ENCODE measurements around the gene OTOR. TPM values are rescaled to one million over a fixed set of nuclear protein-coding genes. Genes with fewer than 3 reads are reported as not detected.

The OTOR gene
- total RNA-seq, 1 experiment from 2014 or later = not detected

GRCh38 chr20:16785226-16785625, 37.1 kb downstream of the OTOR start:
- Histone ChIP-seq H3K4me2 (ENCODE audit: insufficient read depth, insufficient read length, low read length) (no peak overlapping the region), H2BK5ac (ENCODE audit: insufficient read length, low read length) (no peak overlapping the region), H3K4ac (ENCODE audit: low read depth, low read length) (no peak overlapping the region), H3K4me1 (ENCODE audit: insufficient read depth, low read length) (0 out of 2 replicates have a peak, but pooled peaks cover 5% of the 10 kb centered on the region), H4K91ac (ENCODE audit: insufficient read length, low read depth, low read length) (no peak overlapping the region), H3K18ac (ENCODE audit: insufficient read length, low read depth, low read length) (no peak overlapping the region), H3K9me3 (ENCODE audit: control insufficient read depth, low read depth, low read length) (no peaks in the 10 kb centered on the region), H3K79me2 (ENCODE audit: insufficient read depth, low read length) (no peaks in the 10 kb centered on the region), H4K8ac (replicated peaks; ENCODE audit: insufficient read length, low read depth, low read length) (no peak overlapping the region), H3K56ac (ENCODE audit: insufficient read length, low read depth, low read length) (no peak overlapping the region), H2BK20ac (ENCODE audit: low read depth, low read length, poor library complexity, severe bottlenecking) (no peak overlapping the region), H3K23ac (ENCODE audit: insufficient read length, low read depth, low read length) (no peak overlapping the region), H4K5ac (ENCODE audit: insufficient read length, low read depth, low read length) (no peak overlapping the region), H3K14ac (ENCODE audit: insufficient read depth, low read length) (no peak overlapping the region), H2AFZ (ENCODE audit: low read length) (peak overlapping the region; percentile 23), H3K9ac (ENCODE audit: extremely low read depth, insufficient read length, low read length) (no peak overlapping the region), H3K23me2 (ENCODE audit: insufficient read length, low read depth, low read length, poor library complexity, severe bottlenecking) (no peaks in the 10 kb centered on the region), H3K27me3 (ENCODE audit: insufficient read depth, low read length) (no peaks in the 10 kb centered on the region), H2BK12ac (ENCODE audit: insufficient read length, low read depth, low read length) (no peak overlapping the region), H2BK120ac (ENCODE audit: low read depth, low read length, poor library complexity, severe bottlenecking) (no peak overlapping the region), H3K27ac (ENCODE audit: insufficient read length, low read depth, low read length) (no peak overlapping the region), H3T11ph (ENCODE audit: low read length) (no peak overlapping the region), H2AK5ac (ENCODE audit: insufficient read length, low read length) (no peak overlapping the region), H3K79me1 (ENCODE audit: insufficient read depth, low read depth, low read length, poor library complexity, severe bottlenecking) (no peaks in the 10 kb centered on the region), H2BK15ac (ENCODE audit: low read depth, low read length) (no peak overlapping the region), H4K20me1 (ENCODE audit: control insufficient read depth, insufficient read depth, insufficient read length) (no peaks in the 10 kb centered on the region)
- no peak overlapping the region for H3K4me3 Mint-ChIP-seq
- peaks cover 4% of the 10 kb centered on the region for H3K27me3 Mint-ChIP-seq (ENCODE audit: low read depth)
- no peak for DNase-seq
- H3K4me1 Mint-ChIP-seq = peaks cover 12 to 21% of the 10 kb centered on the region in 2 experiments
- H3K27ac Mint-ChIP-seq = peak overlapping the region in 1 of 3 experiments; percentile 59; a peak in 1 of 7 replicates
- peaks cover 0 to 14% (median 1%) of the 10 kb centered on the region in 3 experiments; a peak in 4 of 7 replicates for H3K36me3 Mint-ChIP-seq (ENCODE audit: insufficient read depth in 1 of 3, low read depth in 3 of 3)
- H3K9me3 Mint-ChIP-seq = peaks cover 20 to 21% of the 10 kb centered on the region in 2 experiments
- TF ChIP-seq, protein P1, sequence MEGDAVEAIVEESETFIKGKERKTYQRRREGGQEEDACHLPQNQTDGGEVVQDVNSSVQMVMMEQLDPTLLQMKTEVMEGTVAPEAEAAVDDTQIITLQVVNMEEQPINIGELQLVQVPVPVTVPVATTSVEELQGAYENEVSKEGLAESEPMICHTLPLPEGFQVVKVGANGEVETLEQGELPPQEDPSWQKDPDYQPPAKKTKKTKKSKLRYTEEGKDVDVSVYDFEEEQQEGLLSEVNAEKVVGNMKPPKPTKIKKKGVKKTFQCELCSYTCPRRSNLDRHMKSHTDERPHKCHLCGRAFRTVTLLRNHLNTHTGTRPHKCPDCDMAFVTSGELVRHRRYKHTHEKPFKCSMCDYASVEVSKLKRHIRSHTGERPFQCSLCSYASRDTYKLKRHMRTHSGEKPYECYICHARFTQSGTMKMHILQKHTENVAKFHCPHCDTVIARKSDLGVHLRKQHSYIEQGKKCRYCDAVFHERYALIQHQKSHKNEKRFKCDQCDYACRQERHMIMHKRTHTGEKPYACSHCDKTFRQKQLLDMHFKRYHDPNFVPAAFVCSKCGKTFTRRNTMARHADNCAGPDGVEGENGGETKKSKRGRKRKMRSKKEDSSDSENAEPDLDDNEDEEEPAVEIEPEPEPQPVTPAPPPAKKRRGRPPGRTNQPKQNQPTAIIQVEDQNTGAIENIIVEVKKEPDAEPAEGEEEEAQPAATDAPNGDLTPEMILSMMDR (conservative IDR thresholded peaks at IDR 0.05) = no peak
- WGBS (ENCODE audit: extremely low coverage, insufficient read length, low lambda C conversion rate) = no CpG with 5 or more reads among the region's 1 CpG

Other genes starting within 250 kb of the OTOR start
- 7.0 and 7.4 TPM in 2 replicates for gene KIF16B, start 174.9 kb upstream of the OTOR start, total RNA-seq (2021)
- 91.3 and 93.2 TPM in 2 replicates for gene SNRPB2, start 18.3 kb upstream of the OTOR start, total RNA-seq (2021)

All from H9 (cell line).